K562 (cell line): ENCODE data around the gene UBXN4. TPM values are rescaled to one million over a fixed set of nuclear protein-coding genes. Genes with fewer than 3 reads are reported as not detected.
A peak's percentile ranks its signal among the peaks of the same experiment; 100 is the strongest.

Source experiments
- ATAC-seq: fragments of 200-7000 bp; cut with Tn5 transposase; 3 replicates; pipeline ENCODE4 v1.9.1; 2020; ENCODE audit warnings: moderate library complexity
- BruUV-seq: library from RNA; stranded (reverse); fragments of 400-500 nt; replicated peaks from 2 replicates; lab custom pipeline; 2021; lab: Mats Ljungman, UMichigan
- CTCF ChIA-PET: fragments of 300-600 bp; formaldehyde crosslinking; extraction: SDS; loops from one replicate; lab custom pipeline; 2021; ENCODE audit warnings: low intra/inter-chr PET ratio; lab: Yijun Ruan, JAX
- POLR2A ChIA-PET: fragments of 300-600, 350-650 bp; sonication (Branson Sonifier 250); formaldehyde crosslinking; extraction: SDS; loops from one replicate; lab custom pipeline; 2021; ENCODE audit warnings: antibody characterized with exemption, inconsistent platforms; lab: Yijun Ruan, JAX
- DNase-seq, 4 experiments: peaks; one replicate each; pipeline versions ENCODE4 v3.0.0 to v3.0.0-alpha.2; 2011 to 2018; ENCODE audit warnings: low spot score in 3 of 4, mixed read lengths in 3 of 4; ENCODE audit errors: extremely low read depth in 1 of 4
- FAIRE-seq: peaks from 2 replicates; lab custom pipeline; 2011; peaks lifted over from hg19 to GRCh38; lab: Jason Lieb, UNC
- H2AFZ ChIP-seq: 2 replicates; pipeline ENCODE4 v1.6.0; 2011; ENCODE audit warnings: low read depth, low read length, control low read depth, inconsistent platforms
- H3K27ac ChIP-seq: fragments of 200-600 bp; 3 replicates; pipeline ENCODE4 v1.8.0; 2011; ENCODE audit warnings: low read depth, mild to moderate bottlenecking, control low read depth, inconsistent platforms, low read length, moderate library complexity, mixed read lengths; ENCODE audit errors: extremely low read depth
- H3K27me3 ChIP-seq, 2 experiments: fragments of 300-600 bp in 1 of 2; 2 replicates in 1 of 2; 3 replicates in 1 of 2; pipeline versions ENCODE4 v1.6.0 to v1.8.0; 2011; ENCODE audit warnings: inconsistent platforms in 2 of 2, low read length in 2 of 2, mild to moderate bottlenecking in 1 of 2, mixed read lengths in 1 of 2, moderate library complexity in 1 of 2; ENCODE audit not compliant: control insufficient read depth in 2 of 2, insufficient read depth in 2 of 2
- H3K36me3 ChIP-seq: fragments of 300-600 bp; 3 replicates; pipeline ENCODE4 v1.8.0; 2011; ENCODE audit warnings: mild to moderate bottlenecking, low read length, inconsistent platforms; ENCODE audit not compliant: control insufficient read depth, insufficient read depth
- H3K4me1 ChIP-seq, 2 experiments: fragments of 200-600 bp in 1 of 2; replicated peaks in 1 of 2; 2 replicates in 1 of 2; 3 replicates in 1 of 2; pipeline versions ENCODE4 v1.5.1 to v1.8.0; 2011; ENCODE audit warnings: inconsistent platforms in 2 of 2, low read length in 2 of 2, mild to moderate bottlenecking in 1 of 2, mixed read lengths in 1 of 2, moderate library complexity in 1 of 2; ENCODE audit not compliant: control insufficient read depth in 2 of 2, insufficient read depth in 2 of 2
- H3K4me2 ChIP-seq: 2 replicates; pipeline ENCODE4 v1.6.1; 2011; ENCODE audit warnings: low read length, control low read depth, inconsistent platforms, mixed read lengths; ENCODE audit not compliant: insufficient read depth
- H3K4me3 ChIP-seq: fragments of 200-600 bp; sonication (generic), shearing (Covaris generic); 2 replicates; pipeline ENCODE4 v1.5.1; 2016; ENCODE audit warnings: control low read depth, inconsistent platforms
- H3K79me2 ChIP-seq: fragments of 200-600 bp; 3 replicates; pipeline ENCODE4 v1.8.0; 2011; ENCODE audit warnings: low read length, inconsistent platforms; ENCODE audit not compliant: control insufficient read depth, insufficient read depth
- H3K9ac ChIP-seq, 2 experiments: 2 replicates each; pipeline versions ENCODE4 v1.6.0 to v1.6.1; 2011; ENCODE audit warnings: low read depth in 2 of 2, low read length in 2 of 2, control low read depth in 1 of 2, inconsistent platforms in 1 of 2, mild to moderate bottlenecking in 1 of 2, mixed read lengths in 1 of 2; ENCODE audit not compliant: insufficient read depth in 1 of 2
- H3K9me1 ChIP-seq: one replicate; pipeline ENCODE4 v1.6.0; 2011; ENCODE audit warnings: inconsistent platforms, mild to moderate bottlenecking, low read length, moderate library complexity; ENCODE audit not compliant: control insufficient read depth, insufficient read depth
- H3K9me3 ChIP-seq: replicated peaks from 2 replicates; pipeline ENCODE4 v1.5.1; 2011; ENCODE audit warnings: low read depth, low read length, inconsistent platforms; ENCODE audit not compliant: control insufficient read depth, insufficient read depth
- H4K20me1 ChIP-seq: replicated peaks from 2 replicates; pipeline ENCODE4 v1.6.1; 2011; ENCODE audit warnings: low read length, inconsistent platforms, mixed read lengths; ENCODE audit not compliant: control insufficient read depth, insufficient read depth
- CBFA2T3 ChIP-seq: fragments of 450-650 bp; IDR thresholded peaks from 2 replicates; pipeline ENCODE4 v1.6.1; 2017
- DLX4 ChIP-seq: fragments of 250-450 bp; sonication (Bioruptor Pico); IDR thresholded peaks from 2 replicates; pipeline ENCODE4 v1.6.1; 2021; ENCODE audit warnings: mild to moderate bottlenecking
- DPF2 ChIP-seq: fragments of 450-650 bp; IDR thresholded peaks from 2 replicates; pipeline ENCODE4 v1.6.1; 2016
- MEIS2 ChIP-seq: fragments of 450-650 bp; IDR thresholded peaks from 2 replicates; pipeline ENCODE4 v1.6.1; 2014; ENCODE audit warnings: mild to moderate bottlenecking; ENCODE audit not compliant: partially characterized antibody
- NFIX ChIP-seq: fragments of 250-450 bp; sonication (Bioruptor Pico); IDR thresholded peaks from 2 replicates; pipeline ENCODE4 v1.4.0; 2020; ENCODE audit warnings: low read depth, mild to moderate bottlenecking, moderate library complexity
- PBX2 ChIP-seq, 2 experiments: IDR thresholded peaks in 1 of 2; conservative IDR thresholded peaks in 1 of 2; 2 replicates each; pipeline ENCODE4 v1.6.1; 2016; ENCODE audit warnings: low read depth in 2 of 2, mild to moderate bottlenecking in 1 of 2, missing compliant biosample characterization in 1 of 2, missing genetic modification characterization in 1 of 2, moderate library complexity in 1 of 2
- ZNF717 ChIP-seq: fragments of 250-450 bp; sonication (Bioruptor Pico); IDR thresholded peaks from 2 replicates; pipeline ENCODE4 v1.5.0; 2021
- WGBS: fragments of 100-300 bp; shearing (Covaris generic); methylation state at CpG from one replicate; pipeline ENCODE4 v1.1.6; 2016; ENCODE audit warnings: low coverage, mixed read lengths; ENCODE audit not compliant: insufficient coverage; ENCODE audit errors: missing lambda C conversion rate; 5-methylcytosine and 5-hydroxymethylcytosine counted together
- in situ Hi-C: fragments of 300-500 bp; cut with MboI; formaldehyde crosslinking; loops from 4 replicates; pipeline ENCODE4 v1.15.0; 2018; ENCODE audit warnings: inconsistent platforms, mixed read lengths
- intact Hi-C: fragments of 100-400 bp; cut with micrococcal nuclease; formaldehyde crosslinking; loops from 2 replicates; pipeline ENCODE4 v1.14.2; 2022
- polyA plus RNA-seq, 8 experiments: library from polyadenylated mRNA; depleted of rRNA in 4 of 8; stranded (reverse) in 5 of 8; unstranded in 3 of 8; fragments of >200 nt; fragmentation: Nextera tagmentation in 2 of 8; fragmentation: Illumina TruSeq in 1 of 8; extraction: Ambion mirVana in 2 of 8; extraction: Trizol in 1 of 8; gene quantifications; 2 replicates each; pipeline versions ENCODE4 v1.2.1 to v1.2.3, GENCODE V29; 2011 to 2014; ENCODE audit warnings: inconsistent platforms in 1 of 8, missing spikeins in 1 of 8
- total RNA-seq, 7 experiments: library from RNA; depleted of rRNA in 6 of 7; stranded (reverse); fragments of >200 nt in 6 of 7; fragmentation: Illumina TruSeq in 2 of 7; extraction: Trizol in 2 of 7; gene quantifications; 2 replicates each; pipeline versions ENCODE4 v1.2.1 to v1.2.3, GENCODE V29; 2011 to 2021; ENCODE audit warnings: low replicate concordance in 1 of 7
- TF ChIP-seq, protein P1 (sequence below): fragments of 450-650 bp; IDR thresholded peaks from 2 replicates; pipeline ENCODE4 v1.6.1; 2016; ENCODE audit warnings: antibody characterized with exemption

UBXN4 gene
- total and polyA plus RNA-seq, 9 of the 15 experiments (the other 6 are each of a cell fraction or from before 2014, with no cell fraction given), result 30.4 to 127 (median 55.3) TPM

- H3K4me2 ChIP-seq, result no peak overlapping the region
- TF ChIP-seq MEIS2, result peak; percentile 25
- TF ChIP-seq PBX2 (CRISPR knock-in tag; IDR thresholded peaks at IDR 0.05; ENCODE audit: low read depth), result no peak
- TF ChIP-seq PBX2 (tag; conservative IDR thresholded peaks at IDR 0.05; ENCODE audit: low read depth), result 0 out of 2 replicates have a peak, but pooled peaks have one; percentile 21
- TF ChIP-seq ZNF717 (CRISPR knock-in tag), result no peak
- peak; percentile 22; the same call in 1 of the 2 replicates for TF ChIP-seq CBFA2T3
- TF ChIP-seq, protein P1, sequence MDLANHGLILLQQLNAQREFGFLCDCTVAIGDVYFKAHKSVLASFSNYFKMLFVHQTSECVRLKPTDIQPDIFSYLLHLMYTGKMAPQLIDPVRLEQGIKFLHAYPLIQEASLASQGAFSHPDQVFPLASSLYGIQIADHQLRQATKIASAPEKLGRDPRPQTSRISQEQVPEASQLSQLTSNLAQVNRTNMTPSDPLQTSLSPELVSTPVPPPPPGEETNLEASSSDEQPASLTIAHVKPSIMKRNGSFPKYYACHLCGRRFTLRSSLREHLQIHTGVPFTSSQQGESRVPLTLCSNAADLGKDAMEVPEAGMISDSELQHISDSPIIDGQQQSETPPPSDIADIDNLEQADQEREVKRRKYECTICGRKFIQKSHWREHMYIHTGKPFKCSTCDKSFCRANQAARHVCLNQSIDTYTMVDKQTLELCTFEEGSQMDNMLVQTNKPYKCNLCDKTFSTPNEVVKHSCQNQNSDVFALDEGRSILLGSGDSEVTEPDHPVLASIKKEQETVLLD, result no peak
- TF ChIP-seq NFIX (CRISPR knock-in tag), result no peak
- peak; percentile 32; the same call in 1 of the 2 replicates for TF ChIP-seq DPF2
- no peak for TF ChIP-seq DLX4 (CRISPR knock-in tag)
- TF ChIP-seq, all 486 proteins: peak for 4
- no peak overlapping the region for H3K9ac ChIP-seq
- H3K4me1 ChIP-seq, result peaks cover 8 to 10% of the 10 kb centered on the region in 2 experiments; a peak in 3 of 5 replicates
- H2AFZ ChIP-seq, result peak overlapping the region; percentile 60
- in situ Hi-C loops, result no loop called here
- H3K9me1 ChIP-seq, result no peaks in the 10 kb centered on the region
- no peak for ATAC-seq
- peak in 1 of 4 experiments; percentile 20 for DNase-seq
- FAIRE-seq, result no peak
- H3K27me3 ChIP-seq, result no peaks in the 10 kb centered on the region
- H3K9me3 ChIP-seq, result no peaks in the 10 kb centered on the region
- no TSS peak for BruUV-seq
- peaks cover 9% of the 10 kb centered on the region; the same call in 1 of the 2 replicates for H4K20me1 ChIP-seq
- peaks cover 36% of the 10 kb centered on the region for H3K79me2 ChIP-seq
- peaks cover 12% of the 10 kb centered on the region; the same call in 2 of the 3 replicates for H3K36me3 ChIP-seq
- ChIA-PET CTCF (interaction anchor here (0.6 kb wide), 1 partner anchor 764 kb away, joined by 3 read pairs; no protein-coding TSS in a partner anchor), POLR2A (no interaction called here)
- H3K27ac ChIP-seq, result no peak overlapping the region; the same call in 2 of the 3 replicates
- no peak overlapping the region for H3K4me3 ChIP-seq
- intact Hi-C loops, result loop anchor here (2.0 kb wide), 1 partner anchor 821 kb away; the partner anchor contains the start of gene CCNT2
- WGBS, result 71% methylated on average over 3 of the region's 3 CpGs
Observed at GRCh38 chr2:135740206-135740605, 1.4 kb upstream of the UBXN4 start.
